Omental fat pad (tissue), 4 donors: ENCODE measurements around the gene NR3C2. TPM values are rescaled to one million over a fixed set of nuclear protein-coding genes. Genes with fewer than 3 reads are reported as not detected.

ENCODE experiments used
- ATAC-seq: fragments of 150-250 bp; one replicate; pipeline ENCODE4 v1.9.1; 2016; ENCODE audit warnings: mild to moderate bottlenecking, moderate library complexity; ENCODE audit not compliant: low FRiP score
- DNase-seq: peaks from one replicate; pipeline ENCODE4 v3.0.0-alpha.2; 2019; ENCODE audit warnings: low spot score
- total RNA-seq, 4 donors: library from RNA; depleted of rRNA; stranded (reverse); fragments of >200 nt; gene quantifications; one replicate each; pipeline ENCODE4 v1.1.0, GENCODE V29; 2016
- TF ChIP-seq, protein P1 (sequence below), 3 donors: fragments of 450-650 bp; IDR thresholded peaks; one replicate each; pipeline ENCODE4 v1.5.1; 2016 to 2017; ENCODE audit warnings: antibody characterized with exemption in 3 of 3, mild to moderate bottlenecking in 3 of 3, moderate library complexity in 2 of 3

The NR3C2 gene
- total RNA-seq, 4 donors from 2014 or later, result 7.4 to 28.1 (median 12.1) TPM

DNA sequence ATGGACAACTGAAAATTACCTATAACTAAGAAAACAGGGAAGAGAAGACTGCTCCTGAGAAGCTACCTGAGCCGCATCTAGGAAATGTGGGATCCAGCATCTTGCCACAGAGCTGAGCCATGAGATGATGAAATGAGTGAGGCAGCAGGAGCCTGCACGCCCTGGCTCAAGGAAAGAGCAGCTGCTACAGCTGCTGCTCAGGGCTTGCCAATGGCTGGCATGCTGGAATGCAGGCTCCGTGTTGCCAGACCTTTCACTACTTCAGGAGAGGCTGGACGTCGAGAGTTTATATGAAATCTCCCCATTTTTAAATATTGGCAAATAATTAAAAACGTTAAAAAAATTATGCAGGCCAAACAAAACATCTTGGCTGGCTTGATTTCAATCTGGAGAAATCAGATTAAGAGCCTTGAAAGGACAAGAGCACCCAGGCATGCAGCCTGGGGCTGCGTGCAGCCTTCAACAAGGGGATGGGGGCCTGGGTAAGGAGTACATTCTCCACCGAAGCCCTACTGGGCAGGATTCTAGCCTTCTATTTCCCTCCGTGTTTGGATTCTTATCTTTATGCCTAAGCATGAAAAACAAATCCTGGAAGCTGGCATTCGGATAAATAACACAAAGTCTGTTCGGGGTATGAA is 227.6 kb downstream of the NR3C2 start:
- ATAC-seq, result peak; percentile 90
- DNase-seq, result no peak
- TF ChIP-seq, protein P1, sequence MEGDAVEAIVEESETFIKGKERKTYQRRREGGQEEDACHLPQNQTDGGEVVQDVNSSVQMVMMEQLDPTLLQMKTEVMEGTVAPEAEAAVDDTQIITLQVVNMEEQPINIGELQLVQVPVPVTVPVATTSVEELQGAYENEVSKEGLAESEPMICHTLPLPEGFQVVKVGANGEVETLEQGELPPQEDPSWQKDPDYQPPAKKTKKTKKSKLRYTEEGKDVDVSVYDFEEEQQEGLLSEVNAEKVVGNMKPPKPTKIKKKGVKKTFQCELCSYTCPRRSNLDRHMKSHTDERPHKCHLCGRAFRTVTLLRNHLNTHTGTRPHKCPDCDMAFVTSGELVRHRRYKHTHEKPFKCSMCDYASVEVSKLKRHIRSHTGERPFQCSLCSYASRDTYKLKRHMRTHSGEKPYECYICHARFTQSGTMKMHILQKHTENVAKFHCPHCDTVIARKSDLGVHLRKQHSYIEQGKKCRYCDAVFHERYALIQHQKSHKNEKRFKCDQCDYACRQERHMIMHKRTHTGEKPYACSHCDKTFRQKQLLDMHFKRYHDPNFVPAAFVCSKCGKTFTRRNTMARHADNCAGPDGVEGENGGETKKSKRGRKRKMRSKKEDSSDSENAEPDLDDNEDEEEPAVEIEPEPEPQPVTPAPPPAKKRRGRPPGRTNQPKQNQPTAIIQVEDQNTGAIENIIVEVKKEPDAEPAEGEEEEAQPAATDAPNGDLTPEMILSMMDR (IDR thresholded peaks at IDR 0.05), result no peak

DNA sequence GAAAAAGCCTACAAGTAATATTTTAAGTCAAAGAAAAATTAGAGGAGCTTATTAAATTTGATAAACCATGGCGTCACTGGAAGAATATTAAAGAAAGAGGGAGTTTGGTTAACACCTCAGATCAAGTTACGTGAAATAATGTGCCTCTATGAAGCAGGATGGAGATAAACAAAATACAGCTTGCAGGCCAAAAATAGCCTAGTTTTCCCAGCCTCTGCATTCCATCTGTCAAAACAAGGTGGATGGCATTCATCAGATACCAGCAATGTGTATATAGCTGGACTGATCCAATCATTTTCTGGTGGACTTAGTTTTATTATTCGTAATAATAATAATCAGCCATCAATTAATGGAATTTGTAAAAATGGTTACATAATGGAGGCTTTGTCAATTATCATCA is 230.7 kb downstream of the NR3C2 start:
- ATAC-seq, result no peak
- DNase-seq, result no peak
- TF ChIP-seq, protein P1 (IDR thresholded peaks at IDR 0.05), result no peak

DNA sequence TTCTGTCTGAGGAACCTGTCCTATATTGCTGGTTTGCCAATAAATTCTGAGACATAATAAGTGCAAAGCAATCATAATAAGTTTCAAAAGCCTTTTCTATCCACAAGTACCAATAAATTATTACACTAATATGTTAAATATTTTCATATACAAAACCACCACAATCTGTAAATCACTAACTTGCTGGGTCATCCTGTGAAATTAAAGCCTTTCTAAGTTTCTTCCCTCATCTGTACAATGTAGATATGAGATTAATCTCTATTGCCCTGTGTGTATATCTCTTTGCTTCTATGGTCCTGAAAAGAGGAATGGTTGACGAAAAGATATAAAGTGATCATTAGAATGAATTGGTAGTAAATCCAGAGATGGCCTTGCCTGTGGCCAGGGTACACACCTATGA is 231.6 kb downstream of the NR3C2 start:
- TF ChIP-seq, protein P1 (IDR thresholded peaks at IDR 0.05), result no peak
- DNase-seq (no peak), ATAC-seq (no peak)

DNA sequence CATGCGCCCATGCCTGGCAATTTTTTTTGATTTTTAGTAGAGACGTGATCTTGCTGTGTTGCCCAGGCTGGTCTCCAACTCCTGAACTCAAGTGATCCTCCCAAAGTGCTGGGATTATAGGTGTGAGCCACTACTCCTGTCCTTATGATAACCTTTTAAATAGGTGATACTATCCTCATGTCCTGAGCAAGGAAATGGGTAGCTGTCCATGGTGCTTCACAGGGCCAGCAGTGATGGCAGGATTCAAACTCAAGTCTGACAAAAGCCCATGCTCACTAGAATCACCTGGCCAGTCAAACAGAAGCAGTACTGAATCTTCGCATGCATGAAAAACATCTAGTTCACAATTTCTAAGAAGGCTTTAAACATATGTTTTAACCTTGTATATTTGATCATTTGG is 235.1 kb downstream of the NR3C2 start:
- TF ChIP-seq, protein P1 (IDR thresholded peaks at IDR 0.05), result no peak
- DNase-seq (no peak), ATAC-seq (no peak)

DNA sequence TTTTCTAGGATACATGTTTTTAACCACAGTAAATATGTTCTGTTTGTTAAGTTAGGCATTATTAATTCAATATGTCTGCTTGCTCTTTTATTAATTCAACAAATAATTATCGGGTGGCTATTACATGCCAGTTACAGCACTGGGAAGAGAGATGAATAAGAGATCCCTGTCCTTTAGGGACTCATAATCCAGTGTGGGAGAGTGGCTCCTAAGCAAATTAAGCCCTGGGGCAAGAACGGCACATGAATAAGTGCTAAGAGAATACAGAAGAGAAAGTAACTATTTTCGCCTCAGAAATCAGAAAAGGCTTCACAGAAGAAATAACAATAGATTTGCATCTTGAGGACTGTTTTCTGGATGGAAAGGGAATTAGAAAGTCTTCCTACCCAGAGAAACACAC is 236.7 kb downstream of the NR3C2 start:
- TF ChIP-seq, protein P1 (IDR thresholded peaks at IDR 0.05), result no peak
- no peak for DNase-seq
- no peak for ATAC-seq

DNA sequence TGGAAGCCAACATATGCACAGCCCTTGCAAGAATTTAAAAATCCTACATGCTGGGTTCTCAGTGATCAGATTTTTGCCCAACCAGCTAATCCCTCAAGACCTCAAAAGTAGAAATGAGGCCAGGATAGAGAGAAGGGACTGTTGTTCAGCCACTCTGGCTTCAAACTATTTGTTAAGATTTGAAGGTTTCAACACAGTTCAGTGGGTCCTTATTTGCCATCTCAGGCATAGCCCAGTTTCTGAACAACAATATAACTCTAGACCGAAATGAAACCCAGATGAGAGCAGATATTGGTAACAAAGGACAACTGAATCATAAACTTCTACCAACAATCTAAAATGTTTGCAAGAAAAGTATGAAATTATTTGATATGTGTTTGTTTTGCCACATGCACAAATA is 237.3 kb downstream of the NR3C2 start:
- TF ChIP-seq, protein P1 (IDR thresholded peaks at IDR 0.05), result no peak
- ATAC-seq (no peak), DNase-seq (no peak)

DNA sequence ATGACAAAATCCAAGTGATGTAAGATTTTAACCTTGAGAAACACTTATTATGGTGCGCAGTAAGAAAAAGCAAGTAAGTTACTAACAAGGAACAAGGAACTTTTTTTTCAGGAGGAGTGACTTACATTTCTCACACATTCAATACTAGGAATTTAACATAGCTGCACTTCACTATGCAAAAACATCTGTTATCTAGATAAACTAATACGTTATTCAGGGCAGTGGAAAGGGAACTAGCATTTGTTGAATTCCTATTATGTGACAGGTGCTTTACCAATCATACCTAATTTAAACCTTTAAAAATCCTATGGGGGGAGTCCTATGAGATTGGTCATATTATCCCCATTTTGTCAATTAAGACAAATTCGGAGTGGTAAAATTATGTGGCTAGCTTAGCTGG is 238.0 kb downstream of the NR3C2 start:
- TF ChIP-seq, protein P1 (IDR thresholded peaks at IDR 0.05), result no peak
- DNase-seq (no peak), ATAC-seq (no peak)
